PC-3 (cell line): ENCODE measurements around the gene ZNF417. TPM values are rescaled to one million over a fixed set of nuclear protein-coding genes. Genes with fewer than 3 reads are reported as not detected.
"Not testable (repeated sequence)": the region's sequence is repeated elsewhere in the genome, so short reads cannot be mapped to it uniquely, and the experiment has no call there.

ENCODE experiments used
- ATAC-seq: fragments of 200-7000 bp; cut with Tn5 transposase; 2 replicates; pipeline ENCODE4 v1.9.1; 2020; ENCODE audit warnings: mild to moderate bottlenecking, moderate library complexity
- BruUV-seq: library from RNA; stranded (reverse); fragments of 400-500 nt; replicated peaks from 2 replicates; lab custom pipeline; 2021; lab: Mats Ljungman, UMichigan
- CTCF ChIA-PET: fragments of 300-600 bp; sonication (Branson Sonifier 250); formaldehyde crosslinking; loops from one replicate; lab custom pipeline; 2022; ENCODE audit warnings: antibody characterized with exemption; lab: Charles Lee
- POLR2A ChIA-PET: fragments of 300-600 bp; sonication (Branson Sonifier 250); formaldehyde crosslinking; loops from one replicate; lab custom pipeline; 2022; ENCODE audit warnings: antibody characterized with exemption; ENCODE audit not compliant: unreplicated experiment; lab: Charles Lee
- DNase-seq: peaks from one replicate; pipeline ENCODE4 v3.0.0-alpha.2; 2015
- H2AFZ ChIP-seq: fragments of 300-600 bp; sonication (generic); 2 replicates; pipeline ENCODE4 v1.6.0; 2016; ENCODE audit warnings: antibody characterized with exemption, low read length
- H3F3A ChIP-seq: fragments of 300-600 bp; sonication (generic); one replicate; pipeline ENCODE4 v1.6.0; 2017; ENCODE audit warnings: antibody characterized with exemption, low read length, control low read depth, mild to moderate bottlenecking; ENCODE audit not compliant: unreplicated experiment
- H3K27ac ChIP-seq: fragments of 300-600 bp; sonication (generic); 2 replicates; pipeline ENCODE4 v1.5.1; 2016; ENCODE audit warnings: mild to moderate bottlenecking, low read length
- H3K27me3 ChIP-seq: fragments of 300-600 bp; sonication (generic); 2 replicates; pipeline ENCODE4 v1.6.1; 2016; ENCODE audit warnings: low read length, mixed read lengths
- H3K36me3 ChIP-seq: fragments of 300-600 bp; sonication (generic); 2 replicates; pipeline ENCODE4 v1.6.1; 2016; ENCODE audit warnings: low read depth, mixed run types, low read length, mixed read lengths
- H3K4me1 ChIP-seq: fragments of 300-600 bp; sonication (generic); 2 replicates; pipeline ENCODE4 v1.5.1; 2016; ENCODE audit warnings: low read length; ENCODE audit not compliant: insufficient read depth
- H3K4me2 ChIP-seq: fragments of 300-600 bp; sonication (generic); 2 replicates; pipeline ENCODE4 v1.6.0; 2016; ENCODE audit warnings: low read length
- H3K4me3 ChIP-seq: fragments of 300-600 bp; sonication (generic); 2 replicates; pipeline ENCODE4 v1.5.1; 2016; ENCODE audit warnings: mild to moderate bottlenecking, low read length, mixed read lengths
- H3K79me2 ChIP-seq: fragments of 300-600 bp; sonication (generic); 2 replicates; pipeline ENCODE4 v1.6.1; 2017; ENCODE audit warnings: low read length, mixed read lengths
- H3K9ac ChIP-seq: fragments of 300-600 bp; sonication (generic); 2 replicates; pipeline ENCODE4 v1.6.0; 2016; ENCODE audit warnings: mild to moderate bottlenecking, low read length
- H3K9me2 ChIP-seq: fragments of 300-600 bp; sonication (generic); replicated peaks from 2 replicates; pipeline ENCODE4 v1.6.1; 2016; ENCODE audit warnings: mixed run types, low read length, mixed read lengths
- H3K9me3 ChIP-seq: fragments of 300-600 bp; sonication (generic); 2 replicates; pipeline ENCODE4 v1.6.1; 2016; ENCODE audit warnings: low read length, mixed read lengths
- H4K20me1 ChIP-seq: fragments of 300-600 bp; sonication (generic); 2 replicates; pipeline ENCODE4 v1.6.1; 2016; ENCODE audit warnings: low read length, mixed read lengths
- EZH2 ChIP-seq: fragments of 300-600 bp; sonication (generic); IDR thresholded peaks from one replicate; pipeline ENCODE4 v1.6.1; 2017; ENCODE audit warnings: antibody characterized with exemption, mild to moderate bottlenecking, low read length; ENCODE audit not compliant: unreplicated experiment
- EZH2phosphoT487 ChIP-seq: fragments of 300-600 bp; sonication (generic); IDR thresholded peaks from 2 replicates; pipeline ENCODE4 v1.6.1; 2018; ENCODE audit warnings: mild to moderate bottlenecking, antibody characterized with exemption, low read length, borderline replicate concordance
- intact Hi-C: fragments of 100-400 bp; cut with micrococcal nuclease; formaldehyde crosslinking; loops from 2 replicates; pipeline ENCODE4 v1.9.0; 2023
- total RNA-seq: library from RNA; depleted of rRNA; stranded (reverse); fragments of >200 nt; gene quantifications from 2 replicates; pipeline ENCODE4 v1.2.3, GENCODE V29; 2014
- TF ChIP-seq, protein P1 (sequence below): fragments of 300-600 bp; sonication (generic); conservative IDR thresholded peaks from 2 replicates; pipeline ENCODE4 v1.5.1; 2017; ENCODE audit warnings: antibody characterized with exemption, low read depth, mild to moderate bottlenecking, low read length

The ZNF417 gene
- total RNA-seq, 1 experiment from 2014 or later: 9.3 TPM

DNA sequence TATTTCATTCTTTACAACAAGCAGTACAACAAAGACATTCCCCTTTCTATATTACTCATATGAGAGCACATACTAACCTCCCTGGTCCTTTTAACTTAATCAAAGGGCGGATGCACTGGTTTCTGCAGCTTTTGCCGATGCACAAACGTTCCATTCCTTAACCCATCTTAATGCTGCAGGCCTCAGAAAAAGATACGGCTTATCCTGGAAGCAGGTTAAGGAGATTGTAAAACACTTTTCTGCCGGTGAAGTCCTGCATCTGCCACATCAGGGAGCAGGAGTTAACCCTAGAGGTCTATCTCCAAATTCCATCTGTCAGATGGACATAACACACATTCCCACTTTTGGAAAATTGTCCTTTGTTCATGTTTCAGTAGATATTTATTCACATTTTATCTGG is 16.1 kb downstream of the ZNF417 start:
- no peak for DNase-seq
- no TSS peak for BruUV-seq
- no peak overlapping the region for H3K9ac ChIP-seq
- ChIA-PET POLR2A (no interaction called here), CTCF (no interaction called here)
- H3K9me2 ChIP-seq: no peaks in the 10 kb centered on the region
- peaks cover 6% of the 10 kb centered on the region; the same call in 1 of the 2 replicates for H3K36me3 ChIP-seq
- no peak overlapping the region for H3K27ac ChIP-seq
- H3K4me1 ChIP-seq: no peaks in the 10 kb centered on the region
- H3F3A ChIP-seq: no peaks in the 10 kb centered on the region
- no peak overlapping the region for H2AFZ ChIP-seq
- H3K79me2 ChIP-seq: no peaks in the 10 kb centered on the region
- no peaks in the 10 kb centered on the region for H3K27me3 ChIP-seq
- H3K9me3 ChIP-seq: no peaks in the 10 kb centered on the region
- no peak for TF ChIP-seq EZH2phosphoT487
- no peak for TF ChIP-seq EZH2
- TF ChIP-seq, protein P1, sequence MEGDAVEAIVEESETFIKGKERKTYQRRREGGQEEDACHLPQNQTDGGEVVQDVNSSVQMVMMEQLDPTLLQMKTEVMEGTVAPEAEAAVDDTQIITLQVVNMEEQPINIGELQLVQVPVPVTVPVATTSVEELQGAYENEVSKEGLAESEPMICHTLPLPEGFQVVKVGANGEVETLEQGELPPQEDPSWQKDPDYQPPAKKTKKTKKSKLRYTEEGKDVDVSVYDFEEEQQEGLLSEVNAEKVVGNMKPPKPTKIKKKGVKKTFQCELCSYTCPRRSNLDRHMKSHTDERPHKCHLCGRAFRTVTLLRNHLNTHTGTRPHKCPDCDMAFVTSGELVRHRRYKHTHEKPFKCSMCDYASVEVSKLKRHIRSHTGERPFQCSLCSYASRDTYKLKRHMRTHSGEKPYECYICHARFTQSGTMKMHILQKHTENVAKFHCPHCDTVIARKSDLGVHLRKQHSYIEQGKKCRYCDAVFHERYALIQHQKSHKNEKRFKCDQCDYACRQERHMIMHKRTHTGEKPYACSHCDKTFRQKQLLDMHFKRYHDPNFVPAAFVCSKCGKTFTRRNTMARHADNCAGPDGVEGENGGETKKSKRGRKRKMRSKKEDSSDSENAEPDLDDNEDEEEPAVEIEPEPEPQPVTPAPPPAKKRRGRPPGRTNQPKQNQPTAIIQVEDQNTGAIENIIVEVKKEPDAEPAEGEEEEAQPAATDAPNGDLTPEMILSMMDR: no peak
- no peak for ATAC-seq
- H3K4me2 ChIP-seq: no peak overlapping the region
- intact Hi-C loops: no loop called here
- no peak overlapping the region for H3K4me3 ChIP-seq
- H4K20me1 ChIP-seq: no peaks in the 10 kb centered on the region

DNA sequence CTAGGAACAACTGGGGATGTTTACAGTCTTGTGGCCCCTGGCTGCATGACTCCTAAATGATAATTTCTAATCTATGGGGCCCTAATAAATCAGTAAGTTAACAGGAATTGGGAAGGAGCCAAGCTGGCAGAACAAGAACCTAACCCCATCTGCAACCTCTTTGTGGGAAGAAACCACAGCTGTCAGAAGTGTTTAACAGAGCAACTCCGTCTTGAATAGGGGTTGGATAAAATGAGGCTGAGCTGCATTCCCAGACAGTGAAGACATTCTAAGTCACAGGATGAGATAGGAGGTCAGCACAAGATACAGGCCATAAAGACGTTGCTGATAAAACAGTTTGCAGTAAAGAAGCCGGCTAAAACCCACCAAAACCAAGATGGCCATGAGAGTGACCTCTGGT is 25.7 kb downstream of the ZNF417 start:
- H4K20me1 ChIP-seq, intact Hi-C loops, H3K79me2 ChIP-seq, H3K27ac ChIP-seq, H3K4me1 ChIP-seq, BruUV-seq, POLR2A ChIA-PET, H3F3A ChIP-seq, H3K4me2 ChIP-seq, H2AFZ ChIP-seq, H3K9me2 ChIP-seq, CTCF ChIA-PET, H3K9me3 ChIP-seq, H3K27me3 ChIP-seq, DNase-seq, H3K36me3 ChIP-seq, ATAC-seq, H3K4me3 ChIP-seq, H3K9ac ChIP-seq: not testable (repeated sequence)

DNA sequence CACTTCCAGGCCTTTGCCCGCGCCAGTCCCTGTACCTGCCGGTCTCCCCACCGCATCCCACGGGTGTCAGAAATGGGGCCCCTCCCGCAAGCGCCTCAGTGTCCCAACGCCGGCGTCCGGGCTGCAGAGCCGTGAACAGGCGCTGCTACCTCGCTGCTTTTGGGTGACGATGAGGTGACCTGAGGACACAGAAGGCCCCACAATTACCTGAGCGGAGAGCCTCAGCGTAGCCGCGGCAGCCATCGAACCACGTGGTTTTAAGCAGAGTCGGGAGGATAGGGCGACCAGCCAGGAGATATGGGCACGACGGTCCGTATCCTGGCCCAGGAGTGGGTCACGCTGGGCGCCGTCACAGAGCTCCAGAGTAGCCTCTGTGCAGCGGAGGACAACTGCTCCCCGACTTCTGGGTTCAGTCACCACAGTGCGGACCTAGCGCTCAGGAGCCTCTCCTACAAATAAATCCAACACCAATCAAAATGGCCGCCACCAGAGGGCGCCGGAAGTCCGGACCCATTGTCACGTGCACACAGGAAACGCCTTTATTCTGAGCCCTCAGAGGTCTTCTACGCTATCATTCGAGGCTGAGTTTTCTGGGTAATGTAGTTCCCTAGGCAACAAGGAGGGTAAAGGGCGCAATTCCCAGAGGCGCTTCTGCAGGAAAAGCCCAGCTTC is 27.7 kb downstream of the ZNF417 start, which contains the start of gene ZNF814:
Gene ZNF814 (minus strand): TSS at position 478 of the 672 bp plus-strand sequence. CDS start 235 bp downstream, at position 243.
- TF ChIP-seq, protein P1: peak; percentile 33
- no peak for TF ChIP-seq EZH2phosphoT487

More for the DNA sequence above, 27.7 kb downstream of the ZNF417 start, which contains the start of gene ZNF814:
- H3K9ac ChIP-seq: no peak within 1 kb of the TSS
- POLR2A ChIA-PET: no interaction called here
- no peaks in the 10 kb centered on the region for H3K4me1 ChIP-seq
- no peak within 1 kb of the TSS for H3K4me2 ChIP-seq
- intact Hi-C loops: no loop called here
- H4K20me1 ChIP-seq: no peaks in the 10 kb centered on the region
- BruUV-seq: no TSS peak
- H3K79me2 ChIP-seq: no peaks in the 10 kb centered on the region
- DNase-seq: no peak
- H3F3A ChIP-seq: no peaks in the 10 kb centered on the region
- H3K9me3 ChIP-seq: peaks cover 9% of the 10 kb centered on the region
- ATAC-seq: no peak
- no peaks in the 10 kb centered on the region for H3K9me2 ChIP-seq
- no peak within 1 kb of the TSS for H2AFZ ChIP-seq
- no peaks in the 10 kb centered on the region for H3K27me3 ChIP-seq
- no peak within 1 kb of the TSS for H3K27ac ChIP-seq
- CTCF ChIA-PET: no interaction called here
- peaks cover 12% of the 10 kb centered on the region for H3K36me3 ChIP-seq
- no peak within 1 kb of the TSS for H3K4me3 ChIP-seq
